K562 (cell line): ENCODE measurements around the gene ZNF609. TPM values are rescaled to one million over a fixed set of nuclear protein-coding genes. Genes with fewer than 3 reads are reported as not detected.

ENCODE experiments used
- ATAC-seq: fragments of 200-7000 bp; cut with Tn5 transposase; 3 replicates; pipeline ENCODE4 v1.9.1; 2020; ENCODE audit warnings: moderate library complexity
- BruUV-seq: library from RNA; stranded (reverse); fragments of 400-500 nt; replicated peaks from 2 replicates; lab custom pipeline; 2021; lab: Mats Ljungman, UMichigan
- CTCF ChIA-PET: fragments of 300-600 bp; formaldehyde crosslinking; extraction: SDS; loops from one replicate; lab custom pipeline; 2021; ENCODE audit warnings: low intra/inter-chr PET ratio; lab: Yijun Ruan, JAX
- POLR2A ChIA-PET: fragments of 300-600, 350-650 bp; sonication (Branson Sonifier 250); formaldehyde crosslinking; extraction: SDS; loops from one replicate; lab custom pipeline; 2021; ENCODE audit warnings: antibody characterized with exemption, inconsistent platforms; lab: Yijun Ruan, JAX
- DNase-seq, 4 experiments: peaks; one replicate each; pipeline versions ENCODE4 v3.0.0 to v3.0.0-alpha.2; 2011 to 2018; ENCODE audit warnings: low spot score in 3 of 4, mixed read lengths in 3 of 4; ENCODE audit errors: extremely low read depth in 1 of 4
- FAIRE-seq: peaks from 2 replicates; lab custom pipeline; 2011; peaks lifted over from hg19 to GRCh38; lab: Jason Lieb, UNC
- H2AFZ ChIP-seq: 2 replicates; pipeline ENCODE4 v1.6.0; 2011; ENCODE audit warnings: low read depth, low read length, control low read depth, inconsistent platforms
- H3K27ac ChIP-seq: fragments of 200-600 bp; 3 replicates; pipeline ENCODE4 v1.8.0; 2011; ENCODE audit warnings: low read depth, mild to moderate bottlenecking, control low read depth, inconsistent platforms, low read length, moderate library complexity, mixed read lengths; ENCODE audit errors: extremely low read depth
- H3K27me3 ChIP-seq, 2 experiments: fragments of 300-600 bp in 1 of 2; 2 replicates in 1 of 2; 3 replicates in 1 of 2; pipeline versions ENCODE4 v1.6.0 to v1.8.0; 2011; ENCODE audit warnings: inconsistent platforms in 2 of 2, low read length in 2 of 2, mild to moderate bottlenecking in 1 of 2, mixed read lengths in 1 of 2, moderate library complexity in 1 of 2; ENCODE audit not compliant: control insufficient read depth in 2 of 2, insufficient read depth in 2 of 2
- H3K36me3 ChIP-seq: fragments of 300-600 bp; 3 replicates; pipeline ENCODE4 v1.8.0; 2011; ENCODE audit warnings: mild to moderate bottlenecking, low read length, inconsistent platforms; ENCODE audit not compliant: control insufficient read depth, insufficient read depth
- H3K4me1 ChIP-seq, 2 experiments: fragments of 200-600 bp in 1 of 2; replicated peaks in 1 of 2; 2 replicates in 1 of 2; 3 replicates in 1 of 2; pipeline versions ENCODE4 v1.5.1 to v1.8.0; 2011; ENCODE audit warnings: inconsistent platforms in 2 of 2, low read length in 2 of 2, mild to moderate bottlenecking in 1 of 2, mixed read lengths in 1 of 2, moderate library complexity in 1 of 2; ENCODE audit not compliant: control insufficient read depth in 2 of 2, insufficient read depth in 2 of 2
- H3K4me2 ChIP-seq: 2 replicates; pipeline ENCODE4 v1.6.1; 2011; ENCODE audit warnings: low read length, control low read depth, inconsistent platforms, mixed read lengths; ENCODE audit not compliant: insufficient read depth
- H3K4me3 ChIP-seq: fragments of 200-600 bp; sonication (generic), shearing (Covaris generic); 2 replicates; pipeline ENCODE4 v1.5.1; 2016; ENCODE audit warnings: control low read depth, inconsistent platforms
- H3K79me2 ChIP-seq: fragments of 200-600 bp; 3 replicates; pipeline ENCODE4 v1.8.0; 2011; ENCODE audit warnings: low read length, inconsistent platforms; ENCODE audit not compliant: control insufficient read depth, insufficient read depth
- H3K9ac ChIP-seq, 2 experiments: 2 replicates each; pipeline versions ENCODE4 v1.6.0 to v1.6.1; 2011; ENCODE audit warnings: low read depth in 2 of 2, low read length in 2 of 2, control low read depth in 1 of 2, inconsistent platforms in 1 of 2, mild to moderate bottlenecking in 1 of 2, mixed read lengths in 1 of 2; ENCODE audit not compliant: insufficient read depth in 1 of 2
- H3K9me1 ChIP-seq: one replicate; pipeline ENCODE4 v1.6.0; 2011; ENCODE audit warnings: inconsistent platforms, mild to moderate bottlenecking, low read length, moderate library complexity; ENCODE audit not compliant: control insufficient read depth, insufficient read depth
- H3K9me3 ChIP-seq: replicated peaks from 2 replicates; pipeline ENCODE4 v1.5.1; 2011; ENCODE audit warnings: low read depth, low read length, inconsistent platforms; ENCODE audit not compliant: control insufficient read depth, insufficient read depth
- H4K20me1 ChIP-seq: replicated peaks from 2 replicates; pipeline ENCODE4 v1.6.1; 2011; ENCODE audit warnings: low read length, inconsistent platforms, mixed read lengths; ENCODE audit not compliant: control insufficient read depth, insufficient read depth
- ARID2 ChIP-seq: fragments of 450-650 bp; IDR thresholded peaks from 2 replicates; pipeline ENCODE4 v1.6.1; 2017; ENCODE audit warnings: antibody characterized with exemption, mild to moderate bottlenecking
- CBX3 ChIP-seq, 2 experiments: IDR thresholded peaks; 1 replicate in 1 of 2; 2 replicates in 1 of 2; pipeline ENCODE4 v1.6.1; 2012; ENCODE audit warnings: inconsistent platforms in 2 of 2, low read length in 2 of 2, borderline replicate concordance in 1 of 2, control low read depth in 1 of 2
- CC2D1A ChIP-seq: fragments of 450-650 bp; IDR thresholded peaks from 2 replicates; pipeline ENCODE4 v1.6.1; 2017; ENCODE audit warnings: mild to moderate bottlenecking
- DEAF1 ChIP-seq: fragments of 450-650 bp; formaldehyde crosslinking; IDR thresholded peaks from 2 replicates; pipeline ENCODE4 v1.4.0; 2020; ENCODE audit warnings: mild to moderate bottlenecking, moderate library complexity
- HDAC2 ChIP-seq: fragments of 450-650 bp; IDR thresholded peaks from 2 replicates; pipeline ENCODE4 v1.6.1; 2016; ENCODE audit warnings: mild to moderate bottlenecking
- JUND ChIP-seq, 2 experiments: IDR thresholded peaks; 2 replicates in 1 of 2; 3 replicates in 1 of 2; pipeline ENCODE4 v1.6.1; 2011; ENCODE audit warnings: borderline replicate concordance in 2 of 2, low read depth in 2 of 2, low read length in 2 of 2, improper control_type of control experiment in 1 of 2, missing biosample characterization in 1 of 2, missing genetic modification characterization in 1 of 2, missing genetic modification reagents in 1 of 2
- MYNN ChIP-seq, 2 experiments: sonication (generic); formaldehyde crosslinking in 1 of 2; IDR thresholded peaks; 2 replicates each; pipeline versions ENCODE4 v1.5.0 to v1.6.1; 2016 to 2020; ENCODE audit warnings: antibody characterized with exemption in 1 of 2, missing genetic modification reagents in 1 of 2
- REST ChIP-seq, 2 experiments: fragments of 450-650 bp; formaldehyde crosslinking in 1 of 2; IDR thresholded peaks; 2 replicates each; pipeline versions ENCODE4 v1.4.0 to v1.6.1; 2014 to 2020; ENCODE audit warnings: mild to moderate bottlenecking in 2 of 2, borderline replicate concordance in 1 of 2, low read depth in 1 of 2
- ZNF263 ChIP-seq: sonication (generic); formaldehyde crosslinking; IDR thresholded peaks from 2 replicates; pipeline ENCODE4 v1.8.0; 2022; ENCODE audit warnings: mild to moderate bottlenecking, missing genetic modification reagents, borderline replicate concordance
- WGBS: fragments of 100-300 bp; shearing (Covaris generic); methylation state at CpG from one replicate; pipeline ENCODE4 v1.1.6; 2016; ENCODE audit warnings: low coverage, mixed read lengths; ENCODE audit not compliant: insufficient coverage; ENCODE audit errors: missing lambda C conversion rate; 5-methylcytosine and 5-hydroxymethylcytosine counted together
- in situ Hi-C: fragments of 300-500 bp; cut with MboI; formaldehyde crosslinking; loops from 4 replicates; pipeline ENCODE4 v1.15.0; 2018; ENCODE audit warnings: inconsistent platforms, mixed read lengths
- intact Hi-C: fragments of 100-400 bp; cut with micrococcal nuclease; formaldehyde crosslinking; loops from 2 replicates; pipeline ENCODE4 v1.14.2; 2022
- polyA plus RNA-seq, 8 experiments: library from polyadenylated mRNA; depleted of rRNA in 4 of 8; stranded (reverse) in 5 of 8; unstranded in 3 of 8; fragments of >200 nt; fragmentation: Nextera tagmentation in 2 of 8; fragmentation: Illumina TruSeq in 1 of 8; extraction: Ambion mirVana in 2 of 8; extraction: Trizol in 1 of 8; gene quantifications; 2 replicates each; pipeline versions ENCODE4 v1.2.1 to v1.2.3, GENCODE V29; 2011 to 2014; ENCODE audit warnings: inconsistent platforms in 1 of 8, missing spikeins in 1 of 8
- total RNA-seq, 7 experiments: library from RNA; depleted of rRNA in 6 of 7; stranded (reverse); fragments of >200 nt in 6 of 7; fragmentation: Illumina TruSeq in 2 of 7; extraction: Trizol in 2 of 7; gene quantifications; 2 replicates each; pipeline versions ENCODE4 v1.2.1 to v1.2.3, GENCODE V29; 2011 to 2021; ENCODE audit warnings: low replicate concordance in 1 of 7

ZNF609 gene
- total and polyA plus RNA-seq, 9 of the 15 experiments (the other 6 are each of a cell fraction or from before 2014, with no cell fraction given) = 3.0 to 38.7 (median 17.8) TPM

GRCh38 chr15:64731012-64731804 is 270.8 kb downstream of the ZNF609 start:
- no peaks in the 10 kb centered on the region; a peak in 2 of 5 replicates for H3K4me1 ChIP-seq
- CTCF ChIA-PET = interaction anchor here (0.5 to 5.6 kb wide), 16 partner anchors 45 to 654 kb away, joined by 3 to 92 read pairs (median 5); no protein-coding TSS in a partner anchor
- peak overlapping the region; percentile 52; the same call in 1 of the 2 replicates for H2AFZ ChIP-seq
- H3K79me2 ChIP-seq = no peaks in the 10 kb centered on the region
- H3K27ac ChIP-seq = no peak overlapping the region
- H3K4me3 ChIP-seq = no peak overlapping the region
- H4K20me1 ChIP-seq = peaks cover 10% of the 10 kb centered on the region
- H3K9me3 ChIP-seq = no peaks in the 10 kb centered on the region
- peak overlapping the region; percentile 55 for H3K4me2 ChIP-seq
- no peak overlapping the region for H3K9ac ChIP-seq
- no peaks in the 10 kb centered on the region for H3K36me3 ChIP-seq
- ATAC-seq (peak; percentile 91), FAIRE-seq (peak; percentile 85), DNase-seq (peak; percentile 70 to 86 (median 76))
- H3K9me1 ChIP-seq = no peaks in the 10 kb centered on the region
- in situ Hi-C loops = loop anchor here (5.0 to 10.0 kb wide), 3 partner anchors 81 to 304 kb away; no protein-coding TSS in a partner anchor
- peaks cover 8 to 22% of the 10 kb centered on the region in 2 experiments; a peak in 2 of 5 replicates for H3K27me3 ChIP-seq
- WGBS = 4% methylated on average over 16 of the region's 16 CpGs
- POLR2A ChIA-PET = interaction anchor here (0.7 to 1.4 kb wide), 2 partner anchors 41 to 102 kb away, joined by 3 to 5 read pairs; no protein-coding TSS in a partner anchor
- BruUV-seq = no TSS peak
- intact Hi-C loops = loop anchor here (2.0 kb wide), 1 partner anchor 80 kb away; no protein-coding TSS in a partner anchor
- TF ChIP-seq ZNF263 (CRISPR knock-in tag) (no peak), MYNN (IDR thresholded peaks at IDR 0.05) (0 out of 2 replicates have a peak, but pooled peaks have one; percentile 49), MYNN (CRISPR knock-in tag; IDR thresholded peaks at IDR 0.05) (no peak), DEAF1 (CRISPR knock-in tag) (peak; percentile 92), REST (IDR thresholded peaks at IDR 0.05; ENCODE audit: borderline replicate concordance) (peak; percentile 84), REST (CRISPR knock-in tag; IDR thresholded peaks at IDR 0.05; ENCODE audit: low read depth) (no peak), ARID2 (peak; percentile 78), CC2D1A (peak; percentile 78), HDAC2 (no peak), JUND (IDR thresholded peaks at IDR 0.05; ENCODE audit: borderline replicate concordance, low read depth, low read length) (0 out of 2 replicates have a peak, but pooled peaks have one; percentile 25), JUND (tag; IDR thresholded peaks at IDR 0.05; ENCODE audit: borderline replicate concordance, low read depth, low read length) (no peak), CBX3 (IDR thresholded peaks at IDR 0.05; ENCODE audit: borderline replicate concordance in 1 of 2, low read length in 2 of 2) (no peak)
